ENCODE data around the gene PRKAG2.

- no peak for TF ChIP-seq CTCF (IDR thresholded peaks at IDR 0.05; ENCODE audit: low read length)
- TF ChIP-seq EZH2 (IDR thresholded peaks at IDR 0.05; ENCODE audit: borderline replicate concordance, low read length) = no peak
Observed at GRCh38 chr7:151508991-151509390, 367.9 kb downstream of the PRKAG2 start.

Data from OCI-LY1 (cell line).